ENCODE results near the gene NFKB2. TPM values are rescaled to one million over a fixed set of nuclear protein-coding genes. Genes with fewer than 3 reads are reported as not detected.

NFKB2 gene
- total and polyA plus RNA-seq, 12 donors = 9.9 to 40.0 (median 16.2) TPM

DNA sequence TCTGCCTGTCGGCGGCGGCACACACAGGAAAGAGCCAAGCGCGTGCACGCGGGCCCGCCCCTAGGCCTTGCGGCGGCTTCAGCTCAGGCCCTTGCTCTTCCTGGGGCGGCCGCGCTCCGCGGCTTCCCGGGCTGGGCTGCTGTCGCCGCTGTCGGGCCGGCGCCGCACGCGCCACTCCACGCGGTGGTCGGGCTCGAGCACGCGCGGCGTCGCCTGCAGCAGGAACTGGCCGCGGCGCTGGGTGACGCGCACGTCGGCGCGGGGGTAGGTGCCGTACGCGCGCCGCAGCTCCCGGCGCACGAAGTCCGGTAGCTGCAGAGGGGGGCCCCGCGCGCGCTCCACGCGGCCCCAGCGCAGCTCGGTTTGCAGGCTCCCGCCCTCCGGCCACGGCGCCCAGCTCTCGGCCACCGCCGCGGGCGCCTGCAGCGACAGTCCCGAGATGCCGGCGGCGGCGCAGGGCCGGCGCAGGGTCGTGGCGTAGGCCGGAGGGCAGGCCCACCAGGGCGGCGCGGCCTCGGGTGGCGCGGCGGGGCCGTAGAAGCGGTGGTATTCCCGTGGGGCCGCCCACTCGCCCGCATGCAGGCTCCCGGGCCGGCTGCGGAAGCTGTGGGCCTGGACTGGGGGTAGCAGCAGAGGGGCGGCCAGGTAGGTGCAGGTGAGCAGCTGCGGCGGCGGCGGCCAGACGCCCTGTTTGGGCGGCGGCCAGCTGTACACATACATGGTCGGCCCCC lies 55.0 kb downstream of the NFKB2 start:
- peak; percentile 78 to 87 for DNase-seq
- H3K36me3 ChIP-seq = peaks cover 0 to 6% (median 0%) of the 10 kb centered on the region in 9 donors
- peaks cover 2 to 57% (median 17%) of the 10 kb centered on the region in 9 donors for H3K4me1 ChIP-seq
- no peaks in the 10 kb centered on the region for H3K9me3 ChIP-seq
- TF ChIP-seq, protein P1, sequence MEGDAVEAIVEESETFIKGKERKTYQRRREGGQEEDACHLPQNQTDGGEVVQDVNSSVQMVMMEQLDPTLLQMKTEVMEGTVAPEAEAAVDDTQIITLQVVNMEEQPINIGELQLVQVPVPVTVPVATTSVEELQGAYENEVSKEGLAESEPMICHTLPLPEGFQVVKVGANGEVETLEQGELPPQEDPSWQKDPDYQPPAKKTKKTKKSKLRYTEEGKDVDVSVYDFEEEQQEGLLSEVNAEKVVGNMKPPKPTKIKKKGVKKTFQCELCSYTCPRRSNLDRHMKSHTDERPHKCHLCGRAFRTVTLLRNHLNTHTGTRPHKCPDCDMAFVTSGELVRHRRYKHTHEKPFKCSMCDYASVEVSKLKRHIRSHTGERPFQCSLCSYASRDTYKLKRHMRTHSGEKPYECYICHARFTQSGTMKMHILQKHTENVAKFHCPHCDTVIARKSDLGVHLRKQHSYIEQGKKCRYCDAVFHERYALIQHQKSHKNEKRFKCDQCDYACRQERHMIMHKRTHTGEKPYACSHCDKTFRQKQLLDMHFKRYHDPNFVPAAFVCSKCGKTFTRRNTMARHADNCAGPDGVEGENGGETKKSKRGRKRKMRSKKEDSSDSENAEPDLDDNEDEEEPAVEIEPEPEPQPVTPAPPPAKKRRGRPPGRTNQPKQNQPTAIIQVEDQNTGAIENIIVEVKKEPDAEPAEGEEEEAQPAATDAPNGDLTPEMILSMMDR (IDR thresholded peaks at IDR 0.05) = peak in 2 of 9 donors; percentile 12 to 20
- ATAC-seq = peak; percentile 86 to 96 (median 92)
- intact Hi-C loops (cut with DNase I) = loop anchor here in 1 of 10 donors (10.0 kb wide), 1 partner anchor 56 kb away; the partner anchor contains the start of gene NFKB2
- peak overlapping the region; percentile 74 to 88 (median 82) for H3K4me3 ChIP-seq
- H3K27me3 ChIP-seq = no peaks in the 10 kb centered on the region
- WGBS, 2 donors = 0 to 1% methylated on average over 89 to 104 of the region's 104 CpGs
- H3K27ac ChIP-seq = peak overlapping the region in 9 of 10 donors; percentile 73 to 90 (median 85)

DNA sequence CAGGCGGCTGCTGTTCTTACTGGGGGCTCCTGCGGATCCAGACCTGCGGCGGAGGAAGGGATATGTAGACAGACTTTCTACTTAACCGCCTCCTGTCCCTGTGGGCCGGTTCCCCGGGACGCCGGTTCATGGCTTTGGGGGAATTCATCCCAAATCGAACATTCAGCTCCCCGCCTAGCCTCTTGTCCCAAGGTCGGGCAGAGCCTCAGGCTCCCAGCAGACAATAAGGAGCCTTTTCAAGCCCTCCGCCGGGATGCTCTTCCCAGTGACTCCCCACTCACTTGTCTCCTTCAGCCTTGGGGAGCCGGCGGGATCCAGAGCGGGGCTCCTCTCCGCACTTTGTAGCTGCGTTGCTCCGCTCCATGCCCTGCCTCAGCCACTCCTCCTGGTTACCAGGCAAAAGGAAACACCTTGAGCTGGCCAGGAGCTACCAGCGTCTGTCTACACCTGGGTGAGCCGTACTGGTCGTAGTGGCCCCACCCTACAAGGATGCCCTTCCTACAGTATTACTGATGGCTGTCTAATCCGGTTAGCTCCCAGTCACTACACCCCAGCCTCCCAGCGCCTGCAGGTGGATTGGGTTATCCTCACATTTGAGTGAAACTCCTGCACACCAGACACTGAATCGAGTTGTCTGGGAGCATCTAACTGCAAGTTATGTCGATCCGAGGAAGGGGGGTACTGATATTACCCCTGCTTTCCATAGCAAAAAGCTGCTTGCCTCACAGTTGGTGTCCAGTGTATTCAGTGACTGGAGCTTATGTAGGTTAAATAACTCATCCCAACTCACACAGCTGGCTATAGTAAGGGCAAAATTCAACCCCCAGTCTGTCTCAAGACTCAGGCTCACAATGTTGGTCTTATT lies 55.8 kb downstream of the NFKB2 start, which contains the start of gene C10orf95:
TSS of gene C10orf95 (minus strand) at position 439 of the 865 bp plus-strand sequence. CDS start 450 bp downstream, outside the sequence.
- H3K27me3 ChIP-seq = no peaks in the 10 kb centered on the region
- H3K27ac ChIP-seq = peak within 1 kb of the TSS in 9 of 10 donors; percentile 73 to 90 (median 85)
- intact Hi-C loops (cut with DNase I) = loop anchor here in 1 of 10 donors (10.0 kb wide), 1 partner anchor 57 kb away; the partner anchor contains the start of gene NFKB2
- peaks cover 0 to 12% (median 0%) of the 10 kb centered on the region in 9 donors for H3K36me3 ChIP-seq
- H3K4me1 ChIP-seq = peaks cover 2 to 65% (median 17%) of the 10 kb centered on the region in 9 donors
- 38% methylated on average over 28 of the region's 28 CpGs for WGBS, 2 donors
- ATAC-seq (no peak), DNase-seq (no peak)
- peak within 1 kb of the TSS; percentile 74 to 88 (median 82) for H3K4me3 ChIP-seq
- no peaks in the 10 kb centered on the region for H3K9me3 ChIP-seq
- TF ChIP-seq, protein P1 (IDR thresholded peaks at IDR 0.05) = no peak

Small RNA genes lying within 50 kb of the gene (microRNA-seq; reads per million reads assigned to microRNA genes)
- 171 to 985 reads per million in 2 donors for gene MIR146B

Other genes with a start within 250 kb of the NFKB2 start
- 10 to 100 TPM; 22.3 to 45.5 (median 29.0) TPM for gene NOLC1, start 243.3 kb upstream of the NFKB2 start, total RNA-seq
- gene NOLC1, start 243.3 kb upstream of the NFKB2 start, polyA plus RNA-seq = 10 to 100 TPM in 1 of 2 donors, 1 to 10 TPM in 1; 8.6 to 24.0 TPM
- gene ELOVL3, start 169.4 kb upstream of the NFKB2 start, total RNA-seq = under 1 TPM in 3 of 10 donors, not detected in 7; 0.22 to 0.45 (median 0.30) TPM
- gene ELOVL3, start 169.4 kb upstream of the NFKB2 start, polyA plus RNA-seq = under 1 TPM in 1 of 2 donors, not detected in 1; 0.23 TPM
- 1 to 10 TPM in 4 of 10 donors, under 1 TPM in 6; 0.21 to 2.8 (median 0.86) TPM for gene PITX3, start 154.2 kb upstream of the NFKB2 start, total RNA-seq
- gene PITX3, start 154.2 kb upstream of the NFKB2 start, polyA plus RNA-seq = 10 to 100 TPM in 1 of 2 donors, 1 to 10 TPM in 1; 1.8 to 10.4 TPM
- 10 to 100 TPM; 43.6 to 60.5 (median 50.7) TPM for gene GBF1, start 150.2 kb upstream of the NFKB2 start, total RNA-seq
- 10 to 100 TPM; 20.7 to 25.6 TPM for gene GBF1, start 150.2 kb upstream of the NFKB2 start, polyA plus RNA-seq
- 1 to 10 TPM in 4 of 10 donors, under 1 TPM in 5, not detected in 1; 0.19 to 1.5 (median 0.61) TPM for gene PSD, start 23.1 kb downstream of the NFKB2 start, total RNA-seq
- under 1 TPM; 0.37 to 0.42 TPM for gene PSD, start 23.1 kb downstream of the NFKB2 start, polyA plus RNA-seq
- gene FBXL15, start 25.1 kb downstream of the NFKB2 start, total RNA-seq = 10 to 100 TPM in 5 of 10 donors, 1 to 10 TPM in 5; 6.7 to 10.5 (median 9.9) TPM
- gene FBXL15, start 25.1 kb downstream of the NFKB2 start, polyA plus RNA-seq = 10 to 100 TPM; 10.4 to 19.2 TPM
- gene CUEDC2, start 36.9 kb downstream of the NFKB2 start, total RNA-seq = 10 to 100 TPM; 65.7 to 84.3 (median 79.1) TPM
- 10 to 100 TPM; 60.0 to 81.7 TPM for gene CUEDC2, start 36.9 kb downstream of the NFKB2 start, polyA plus RNA-seq
- not detected for gene C10orf95, start 55.8 kb downstream of the NFKB2 start, total RNA-seq
- gene C10orf95, start 55.8 kb downstream of the NFKB2 start, polyA plus RNA-seq = not detected
- 100 to 1,000 TPM in 8 of 10 donors, 10 to 100 TPM in 2; 90.1 to 138 (median 110) TPM for gene ACTR1A, start 107.0 kb downstream of the NFKB2 start, total RNA-seq
- 100 to 1,000 TPM; 102 to 113 TPM for gene ACTR1A, start 107.0 kb downstream of the NFKB2 start, polyA plus RNA-seq
- gene SUFU, start 108.3 kb downstream of the NFKB2 start, total RNA-seq = 10 to 100 TPM in 1 of 10 donors, 1 to 10 TPM in 9; 5.7 to 10.1 (median 7.5) TPM
- gene SUFU, start 108.3 kb downstream of the NFKB2 start, polyA plus RNA-seq = 1 to 10 TPM; 3.3 to 4.9 TPM
- 100 to 1,000 TPM in 4 of 10 donors, 10 to 100 TPM in 6; 82.6 to 147 (median 90.4) TPM for gene TRIM8, start 248.8 kb downstream of the NFKB2 start, total RNA-seq
- 10 to 100 TPM; 27.9 to 67.0 TPM for gene TRIM8, start 248.8 kb downstream of the NFKB2 start, polyA plus RNA-seq